GM19240 (cell line): ENCODE measurements around the gene CEND1.

ENCODE experiments used
- DNase-seq: peaks from one replicate; pipeline ENCODE4 v3.0.0; 2011; ENCODE audit warnings: low spot score; ENCODE audit not compliant: insufficient read length

Gene CEND1

DNA sequence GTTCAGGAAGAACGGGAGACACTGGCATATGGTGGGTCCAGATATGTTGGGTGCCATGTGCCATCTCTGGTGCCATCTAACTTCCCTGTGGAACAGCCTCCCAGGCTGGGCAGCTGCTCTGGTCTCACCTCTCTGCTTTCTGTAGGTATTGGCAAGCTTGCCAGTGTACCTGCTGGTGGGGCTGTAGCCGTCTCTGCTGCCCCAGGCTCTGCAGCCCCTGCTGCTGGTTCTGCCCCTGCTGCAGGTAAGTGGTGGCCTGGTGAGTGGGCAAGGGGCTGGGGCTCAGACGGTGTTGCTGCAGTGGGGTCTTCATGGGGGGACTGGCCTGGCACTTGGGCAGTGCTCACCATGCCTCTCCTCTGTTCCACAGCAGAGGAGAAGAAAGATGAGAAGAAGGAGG lies 22.5 kb upstream of the CEND1 start:
- no peak for DNase-seq

DNA sequence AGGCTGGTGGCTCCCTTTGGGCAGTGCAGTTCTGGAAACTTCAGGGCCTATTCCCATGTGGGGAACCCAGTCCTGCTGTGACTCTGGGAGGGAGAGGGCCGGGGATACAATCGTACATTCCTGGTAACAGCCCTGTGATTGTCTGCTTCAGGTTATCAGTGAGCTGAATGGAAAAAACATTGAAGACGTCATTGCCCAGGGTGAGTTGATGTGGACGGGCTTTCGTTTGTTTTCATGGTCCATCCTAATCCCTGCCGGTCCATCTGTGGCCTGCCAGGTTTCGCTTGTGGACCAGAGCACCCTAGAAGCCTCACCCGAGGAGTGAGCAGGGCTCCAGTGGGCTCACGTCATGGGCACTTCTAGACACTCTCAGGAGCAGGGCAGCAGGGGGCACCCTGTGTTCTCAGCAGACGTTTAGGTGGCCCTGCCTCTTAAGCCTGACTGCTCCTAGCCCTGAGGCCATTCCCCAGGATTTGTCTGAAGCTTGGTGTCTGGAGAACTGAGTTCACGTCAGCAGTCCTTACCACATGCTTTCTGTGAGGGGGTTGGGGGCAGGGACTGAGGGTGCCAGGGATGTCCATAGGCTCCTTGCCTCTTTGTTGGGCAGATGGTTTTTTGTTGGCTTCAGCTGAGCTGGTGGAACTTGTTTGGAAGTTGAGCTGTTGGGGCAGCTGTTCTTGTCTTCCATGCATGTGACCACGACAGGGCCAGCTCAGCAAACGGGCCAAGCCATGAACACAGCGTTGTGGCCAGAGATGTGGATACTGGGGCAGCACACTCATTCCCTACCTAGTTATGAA lies 21.8 kb upstream of the CEND1 start:
- DNase-seq, result no peak

DNA sequence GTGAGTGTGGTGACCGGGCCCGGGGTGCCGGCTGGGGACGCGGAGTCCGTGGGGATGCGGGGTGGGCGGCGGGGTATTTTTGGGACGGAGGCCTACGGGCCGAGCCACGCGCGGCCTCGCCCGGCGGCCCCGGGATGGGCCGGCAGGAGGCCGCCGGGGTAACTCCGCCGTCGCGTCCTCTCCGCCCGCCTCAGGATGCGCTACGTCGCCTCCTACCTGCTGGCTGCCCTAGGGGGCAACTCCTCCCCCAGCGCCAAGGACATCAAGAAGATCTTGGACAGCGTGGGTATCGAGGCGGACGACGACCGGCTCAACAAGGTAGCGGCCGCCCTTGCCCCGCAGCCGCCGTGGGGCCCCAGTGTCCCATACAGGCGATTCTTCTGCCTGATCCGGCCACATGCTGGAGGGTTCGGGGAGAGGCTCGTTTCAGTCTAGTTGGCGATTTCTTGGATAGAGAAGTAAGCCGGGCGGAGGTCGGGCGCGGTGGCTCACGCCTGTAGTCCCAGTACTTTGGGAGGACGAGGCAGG lies 20.2 kb upstream of the CEND1 start:
- no peak for DNase-seq

GRCh38 chr11:809287-810039 lies 19.6 kb upstream of the CEND1 start, which contains the start of gene RPLP2:
RPLP2 (plus strand) TSS chr11:809967; CDS start chr11:810235, 268 bp downstream.
- DNase-seq, result peak; percentile 96

DNA sequence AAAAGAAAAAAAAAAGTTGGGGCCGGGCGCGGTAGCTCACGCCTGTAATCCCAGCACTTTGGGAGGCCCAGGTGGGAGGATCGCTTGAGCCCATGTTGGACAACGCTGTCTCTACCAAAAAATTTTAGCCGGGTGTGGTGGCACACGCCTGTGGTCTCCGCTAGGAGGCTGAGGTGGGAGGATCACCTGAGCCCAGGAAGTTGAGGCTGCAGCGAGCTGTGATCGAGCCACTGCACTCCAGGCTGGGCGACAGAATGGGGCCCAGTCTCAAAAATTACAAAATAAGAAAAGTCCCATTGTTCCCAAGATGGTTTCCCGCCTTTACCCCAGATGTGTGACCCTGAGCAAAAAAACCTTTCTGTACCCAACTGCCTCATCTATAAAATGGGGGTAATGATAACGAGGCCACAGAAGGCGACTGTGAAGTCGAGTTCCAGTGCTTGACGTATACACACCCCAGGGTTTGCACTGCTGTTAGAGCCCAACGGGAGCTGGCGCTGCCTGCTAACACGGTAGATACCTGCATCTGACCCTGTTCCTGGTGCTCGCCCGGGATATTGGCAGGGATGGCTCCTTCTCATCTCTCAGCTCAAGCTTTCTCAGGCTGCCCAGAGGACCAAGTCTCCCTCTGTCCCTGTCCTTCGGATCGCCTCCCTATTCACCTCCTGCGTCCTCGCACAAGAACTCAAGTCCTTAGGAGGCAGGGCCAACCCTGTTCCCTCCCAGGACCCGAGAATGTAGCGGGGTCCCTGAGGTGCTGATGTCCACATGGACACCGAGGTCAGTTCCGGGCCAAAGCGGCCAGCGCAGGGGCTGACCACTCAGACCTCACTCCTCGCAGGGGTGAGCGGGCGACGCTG lies 18.8 kb upstream of the CEND1 start:
- no peak for DNase-seq

GRCh38 chr11:804599-804964 lies 14.7 kb upstream of the CEND1 start:
- DNase-seq, result no peak

DNA sequence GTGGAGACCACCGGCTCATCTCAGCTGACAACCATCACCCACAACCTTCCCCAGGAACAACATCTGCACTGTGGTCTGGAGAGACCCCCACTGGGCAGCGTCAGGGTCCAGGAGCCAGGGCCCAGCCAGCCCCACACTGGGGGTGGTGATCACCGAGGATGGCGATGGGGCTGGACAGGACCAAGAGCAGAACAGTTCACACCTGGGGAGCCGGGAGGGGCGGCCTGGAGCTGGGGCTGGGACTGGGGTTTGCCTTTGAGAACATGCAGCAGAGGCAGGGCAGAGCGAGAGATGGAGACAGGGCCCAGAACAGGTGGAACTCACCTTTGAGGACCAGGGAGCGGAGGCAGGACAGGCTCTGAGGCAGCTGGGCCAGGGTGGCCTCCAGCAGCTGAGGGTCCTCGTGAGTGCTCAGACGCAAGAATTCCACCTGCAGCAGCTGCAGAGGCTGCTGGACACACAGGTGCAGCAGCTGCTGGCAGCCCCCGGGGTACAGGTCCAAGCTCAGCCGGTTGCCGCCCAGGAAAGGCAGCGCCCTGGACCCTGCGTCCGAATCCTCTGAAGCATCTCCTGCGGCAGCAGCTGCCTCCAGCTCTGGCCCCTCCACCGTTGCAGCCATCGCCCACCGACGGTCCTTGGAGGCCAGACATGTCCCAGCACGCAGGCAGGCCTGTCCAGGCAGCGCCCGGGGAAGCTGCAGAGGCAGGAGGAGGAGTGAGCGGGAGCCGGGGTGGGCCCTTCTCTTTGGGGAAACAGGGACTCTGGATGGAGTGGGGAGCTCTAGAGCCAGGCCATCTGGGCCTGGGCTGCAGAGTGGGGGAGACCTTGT lies 14.1 kb upstream of the CEND1 start:
- no peak for DNase-seq

DNA sequence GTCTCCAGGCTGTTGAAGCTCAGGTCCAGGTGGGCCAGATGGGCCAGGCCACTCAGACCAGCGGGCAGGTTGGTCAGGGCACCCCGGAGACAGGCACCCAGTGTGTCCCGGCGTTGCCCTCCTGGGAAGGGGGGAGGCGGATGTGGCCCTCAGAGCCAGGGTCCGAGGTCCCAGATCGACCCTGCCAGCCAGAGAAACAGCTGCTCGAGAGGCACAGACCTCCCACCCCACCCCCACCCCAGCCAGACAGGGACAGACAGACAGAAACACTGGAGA lies 13.5 kb upstream of the CEND1 start:
- DNase-seq, result no peak

- DNase-seq, result no peak
Measured at GRCh38 chr11:802693-803466, 13.0 kb upstream of the CEND1 start.

DNA sequence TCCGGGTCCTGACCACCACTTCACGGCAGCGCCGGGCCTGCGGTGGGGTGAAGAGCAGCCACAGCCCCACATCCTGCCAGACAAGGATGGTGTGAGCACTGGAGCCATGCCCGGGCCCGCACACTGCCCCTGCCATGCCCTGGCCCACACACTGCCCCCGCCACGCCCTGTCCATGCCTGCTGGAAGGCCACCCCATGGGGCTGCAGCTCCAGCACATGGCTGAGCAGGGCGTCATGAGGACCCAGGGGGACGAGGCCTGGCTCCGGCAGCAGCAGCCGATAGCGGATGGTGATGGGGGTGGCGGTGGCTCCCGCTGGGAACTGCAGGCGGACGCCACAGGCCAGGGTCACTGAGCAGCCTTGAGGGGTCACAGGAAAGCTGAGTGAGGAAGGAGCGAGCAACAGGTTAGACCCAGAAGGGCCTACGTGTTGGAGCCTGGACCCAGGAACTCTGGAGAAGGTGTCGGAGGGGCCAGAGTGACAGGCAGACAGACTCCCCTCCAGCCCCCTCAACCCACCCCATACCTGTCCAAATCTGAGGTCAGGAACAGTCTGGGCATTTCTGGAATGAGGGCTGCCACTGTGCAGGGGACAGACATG lies 12.2 kb upstream of the CEND1 start:
- no peak for DNase-seq

- DNase-seq, result no peak
Measured at GRCh38 chr11:801097-801780, 11.3 kb upstream of the CEND1 start.

DNA sequence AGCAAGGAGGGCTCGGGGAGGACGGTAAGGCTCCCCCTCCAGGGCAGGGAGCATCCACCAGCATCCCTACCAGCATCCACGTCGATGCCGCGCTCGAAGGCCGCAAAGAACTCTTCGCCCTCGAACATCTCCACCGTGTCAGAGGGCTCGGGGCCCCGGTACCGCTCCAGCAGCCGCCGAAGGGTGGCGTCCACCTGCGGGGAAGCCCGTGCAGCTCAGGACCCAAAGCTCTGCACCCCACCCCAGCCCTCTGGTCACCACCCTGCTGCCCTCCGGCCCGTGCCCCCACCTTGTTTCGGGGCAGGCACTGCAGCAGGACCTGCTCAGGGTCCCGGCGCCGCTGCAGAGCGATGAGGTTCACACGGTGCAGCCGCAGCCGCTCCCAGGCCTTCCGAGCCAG lies 10.6 kb upstream of the CEND1 start:
- no peak for DNase-seq

DNA sequence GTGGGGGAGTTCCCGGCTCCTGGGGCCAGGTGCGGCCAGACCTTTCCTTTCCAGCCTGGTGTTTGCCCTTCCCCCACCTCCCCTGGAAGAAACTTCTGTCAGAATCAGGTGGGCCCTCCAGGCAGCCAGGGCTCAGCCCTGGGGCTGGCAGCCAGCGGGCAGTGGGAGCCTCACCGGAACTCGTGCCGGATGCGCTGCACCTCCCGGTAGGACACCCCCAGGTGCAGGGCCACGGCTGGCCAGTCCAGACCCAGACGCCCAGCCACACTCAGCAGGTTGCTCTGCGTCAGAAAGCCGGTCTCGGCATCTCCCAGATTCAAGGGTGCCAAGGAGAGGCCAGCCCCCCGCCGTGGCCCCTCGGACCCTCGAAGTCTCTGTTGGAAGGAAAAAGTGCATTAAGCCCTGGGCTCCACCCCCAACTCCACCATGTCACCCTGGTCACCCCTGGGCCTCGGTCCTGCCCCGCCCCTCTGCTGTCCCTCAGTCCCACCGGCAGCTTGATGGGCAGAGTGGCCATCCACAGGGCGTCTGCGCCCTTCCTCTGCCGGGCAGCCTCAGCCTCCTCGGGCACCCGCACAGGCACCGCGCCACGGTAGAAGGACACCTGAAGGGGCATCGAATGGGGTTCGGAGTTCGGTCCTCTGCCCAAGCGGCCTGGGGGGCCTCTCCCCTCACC lies 9.9 kb upstream of the CEND1 start:
- DNase-seq, result no peak

DNA sequence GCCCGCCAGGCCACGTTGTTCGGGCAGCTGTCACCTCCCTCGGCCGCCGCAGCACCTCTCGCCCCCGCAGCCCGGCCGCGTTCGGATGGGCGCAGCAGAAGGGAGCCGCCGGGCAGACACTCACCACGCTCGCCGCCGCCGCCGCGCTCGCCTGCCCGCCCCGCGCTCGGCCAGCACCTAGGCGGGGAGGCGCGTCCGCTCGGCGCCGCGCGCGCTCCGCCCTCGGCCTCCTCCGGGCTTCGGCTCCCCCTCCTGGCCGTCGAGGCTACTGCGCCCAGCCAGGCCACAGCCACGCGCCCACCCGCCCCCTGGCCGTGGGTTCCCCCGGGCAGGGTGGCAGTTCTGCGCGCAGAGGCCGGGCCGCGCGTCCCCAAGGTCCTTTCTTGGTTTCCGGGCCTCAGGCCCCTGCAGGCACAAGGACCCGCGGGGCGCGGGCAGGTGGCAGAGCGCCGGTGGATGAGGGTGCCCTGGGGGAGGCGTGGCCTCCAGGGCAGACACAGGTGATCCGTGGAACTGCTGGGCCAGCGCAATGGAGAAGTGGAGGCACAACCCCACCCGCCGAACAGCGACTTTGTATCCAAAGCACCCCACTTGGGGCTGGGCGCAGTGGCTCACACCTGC lies 8.3 kb upstream of the CEND1 start, which contains the start of gene SLC25A22:
Gene SLC25A22, minus strand, starts transcription at position 189 of the 621 bp plus-strand sequence. CDS start 3,275 bp downstream, outside the sequence.
- peak; percentile 93 for DNase-seq

GRCh38 chr11:797296-798092 lies 7.6 kb upstream of the CEND1 start:
- peak; percentile 84 for DNase-seq

GRCh38 chr11:796565-797295 lies 6.8 kb upstream of the CEND1 start:
- no peak for DNase-seq
